DMS 273 (cell line): ENCODE measurements around the gene SLC7A6OS.
A peak's percentile ranks its signal among the peaks of the same experiment; 100 is the strongest.

ENCODE experiments used
- DNase-seq: peaks from one replicate; lab custom pipeline; 2025; ENCODE audit not compliant: unreplicated experiment; lab: John Stamatoyannopoulos, UW

Gene SLC7A6OS

GRCh38 chr16:68282064-68282452, 28.7 kb downstream of the SLC7A6OS start:
- no peak for DNase-seq

DNA sequence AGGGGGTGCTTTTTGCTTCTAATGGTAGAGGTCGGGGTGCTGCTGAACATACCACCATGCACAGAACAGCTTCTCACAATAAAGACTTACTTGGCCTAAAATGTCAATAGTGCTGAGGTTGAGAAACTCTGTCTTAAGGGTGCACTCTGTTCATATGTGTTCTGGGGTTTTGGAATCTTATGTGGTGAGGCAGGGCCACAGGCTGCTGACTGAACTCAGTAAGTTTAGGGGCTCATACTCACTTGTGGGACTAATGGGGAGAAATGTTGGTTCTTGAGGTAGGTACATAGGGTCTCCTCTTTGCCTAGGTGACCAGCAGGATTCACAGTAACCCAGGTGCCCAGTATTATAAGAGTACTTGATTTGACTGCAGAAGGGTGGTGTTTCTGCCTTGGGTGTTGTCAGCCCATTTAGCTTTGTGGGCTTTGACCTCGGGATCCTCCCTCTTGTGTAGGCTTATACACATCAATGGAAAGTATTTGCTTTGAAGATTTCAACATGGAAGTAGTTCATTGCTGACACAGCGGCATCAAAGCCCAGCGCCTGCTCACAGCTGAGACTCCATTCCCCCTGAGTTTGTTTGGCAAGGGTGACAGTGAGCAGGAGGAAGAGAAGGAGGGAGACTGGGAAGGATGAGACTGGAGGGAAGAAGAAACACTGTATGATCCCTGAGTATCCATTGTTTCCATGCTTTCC, 29.2 kb downstream of the SLC7A6OS start:
- DNase-seq = no peak

DNA sequence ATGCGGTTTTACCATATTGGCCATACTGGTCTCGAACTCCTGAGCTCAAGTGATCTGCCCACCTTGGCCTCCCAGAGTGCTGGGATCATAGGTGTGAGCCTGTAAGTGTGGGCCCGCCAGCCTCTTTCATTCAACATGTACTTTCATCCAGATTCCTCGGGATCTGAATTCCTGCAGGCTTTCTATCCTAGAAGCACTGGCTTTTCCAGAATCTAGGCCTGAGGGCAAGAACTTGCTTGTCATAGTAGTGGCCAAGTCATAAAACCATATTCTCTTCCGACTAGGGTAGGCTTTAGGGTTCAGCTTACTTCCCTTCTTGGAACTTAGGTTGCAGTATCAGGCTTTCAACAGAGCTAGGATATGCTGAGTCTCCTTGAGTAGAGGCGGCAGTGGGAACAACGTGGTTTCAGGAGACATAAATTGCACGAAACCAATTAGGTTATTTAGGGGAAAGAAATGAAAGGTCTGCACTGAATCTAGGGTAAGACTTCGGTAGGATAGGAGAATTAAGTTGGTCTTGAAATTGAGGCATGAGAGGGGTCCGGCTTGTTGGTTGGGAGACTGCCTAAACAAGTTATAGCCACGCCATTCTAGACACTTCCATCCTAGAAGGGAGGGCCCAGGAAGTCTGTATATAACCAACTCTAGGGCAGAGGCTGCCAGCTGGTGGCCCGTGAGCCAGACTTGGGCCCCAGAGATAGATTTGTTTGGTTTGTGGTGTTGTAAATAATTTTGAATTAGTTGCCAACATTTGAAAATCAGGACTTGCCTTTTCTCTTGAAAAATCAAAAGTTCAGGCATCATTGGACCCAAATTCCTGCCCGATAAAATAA, 30.8 kb downstream of the SLC7A6OS start:
- no peak for DNase-seq

DNA sequence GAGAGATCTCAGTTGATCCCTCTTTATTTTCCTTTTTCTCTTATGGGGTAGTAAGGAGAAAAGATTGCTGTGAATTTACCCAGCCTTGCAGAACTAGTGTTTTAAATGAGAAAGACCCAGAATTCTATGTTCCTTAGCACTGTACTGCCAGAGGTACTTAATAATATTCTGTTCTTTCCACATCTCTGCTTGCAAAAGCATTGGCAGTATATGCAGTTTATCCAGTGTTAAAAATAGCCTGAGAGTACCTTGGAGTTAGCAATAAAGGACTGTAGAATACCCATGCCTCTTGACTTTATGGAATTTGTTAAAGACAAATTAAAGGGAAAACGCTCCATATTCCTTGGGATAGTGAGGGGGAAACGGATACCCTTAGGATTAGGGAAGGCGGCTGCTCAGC, 34.5 kb downstream of the SLC7A6OS start:
- DNase-seq = no peak

DNA sequence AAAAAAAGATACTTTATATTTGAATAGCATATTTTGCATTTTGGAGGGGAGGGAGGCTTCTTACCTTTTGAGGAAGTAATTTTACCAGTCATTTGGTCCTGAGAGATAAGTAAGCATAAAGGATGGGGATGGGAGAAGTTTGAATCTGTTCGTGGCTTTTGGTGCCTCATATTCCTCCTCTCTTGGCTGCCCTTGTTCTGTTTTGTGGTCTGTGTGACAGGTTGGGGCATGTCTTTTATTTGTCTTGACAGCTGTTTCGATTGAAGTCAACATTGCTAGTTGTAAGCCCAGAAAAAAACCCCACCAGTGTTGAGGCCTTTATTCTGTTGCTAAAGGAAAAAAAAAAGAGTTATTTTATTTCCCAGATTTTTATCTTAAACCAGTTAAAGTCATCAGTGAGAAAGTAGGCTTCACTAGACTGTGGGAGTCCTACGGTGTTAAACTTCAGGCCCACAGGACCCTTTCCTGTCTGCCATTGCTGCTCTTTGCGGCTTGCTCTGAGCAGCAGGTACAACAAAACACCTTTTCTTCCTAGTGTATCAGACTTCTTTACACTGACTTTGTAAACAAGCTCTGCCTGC, 35.0 kb downstream of the SLC7A6OS start:
- peak; percentile 83 for DNase-seq

DNA sequence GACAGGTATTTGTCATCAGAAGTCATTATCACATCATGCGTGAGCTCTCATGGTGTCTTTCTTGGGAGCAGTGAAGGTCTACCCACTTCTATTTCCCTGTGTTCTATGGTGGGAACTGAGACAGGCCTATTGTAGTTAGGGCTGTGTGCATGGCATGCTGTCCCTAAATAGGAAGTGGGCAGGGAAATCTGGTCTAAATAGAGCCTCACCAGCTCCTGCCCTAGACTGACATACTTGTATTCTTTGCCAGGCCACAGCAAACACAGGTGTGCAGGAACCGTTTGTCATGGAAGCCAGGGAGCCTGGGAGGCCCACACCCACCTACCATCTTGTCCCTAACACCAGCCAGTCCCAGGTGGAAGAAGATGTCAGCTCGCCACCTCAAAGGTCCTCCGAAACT, 36.3 kb downstream of the SLC7A6OS start:
- no peak for DNase-seq

DNA sequence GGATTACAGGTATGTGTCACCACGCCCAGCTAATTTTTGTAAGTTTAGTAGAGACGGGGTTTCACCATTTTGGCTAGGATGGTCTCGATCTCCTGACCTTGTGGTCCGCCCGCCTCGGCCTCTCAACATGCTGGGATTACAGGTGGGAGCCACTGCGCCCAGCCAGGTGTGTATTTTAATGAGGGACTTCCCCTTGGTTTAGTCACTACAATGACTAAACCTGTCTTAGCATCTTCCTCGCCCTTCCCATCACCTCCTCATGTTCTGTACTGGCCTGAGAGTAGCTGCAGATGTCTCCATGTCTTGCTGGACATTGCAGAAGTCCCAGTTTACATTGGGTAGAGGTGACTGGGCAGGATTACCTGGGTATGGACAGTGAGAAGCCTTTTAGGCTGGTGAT, 36.9 kb downstream of the SLC7A6OS start:
- no peak for DNase-seq

- DNase-seq = no peak
Measured at GRCh38 chr16:68273459-68273858, 37.3 kb downstream of the SLC7A6OS start.

- DNase-seq = no peak
Measured at GRCh38 chr16:68272507-68273209, 38.1 kb downstream of the SLC7A6OS start.

DNA sequence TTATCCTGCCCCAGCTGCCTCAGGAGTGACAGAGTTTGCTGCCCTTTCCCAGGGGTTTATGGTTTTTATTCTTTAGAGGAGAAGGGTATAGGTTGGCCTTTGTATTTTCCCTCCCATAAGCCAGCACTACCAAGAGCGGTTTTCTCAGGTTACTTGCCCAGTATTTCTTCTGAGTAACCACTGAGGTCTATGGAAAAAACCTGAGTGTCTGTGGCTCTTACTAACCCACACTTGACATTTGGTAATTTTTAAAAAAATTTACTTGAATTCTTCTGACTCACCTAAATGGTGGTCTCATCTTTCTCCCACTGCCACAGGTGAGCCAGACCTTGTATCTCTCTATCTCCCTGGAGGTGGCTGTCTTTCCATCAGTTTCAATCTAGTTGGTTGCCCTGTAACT, 40.4 kb downstream of the SLC7A6OS start:
- no peak for DNase-seq

- no peak for DNase-seq
Measured at GRCh38 chr16:68269793-68270192, 41.0 kb downstream of the SLC7A6OS start.

- peak; percentile 79 for DNase-seq
Measured at GRCh38 chr16:68267612-68268405, 42.9 kb downstream of the SLC7A6OS start.

DNA sequence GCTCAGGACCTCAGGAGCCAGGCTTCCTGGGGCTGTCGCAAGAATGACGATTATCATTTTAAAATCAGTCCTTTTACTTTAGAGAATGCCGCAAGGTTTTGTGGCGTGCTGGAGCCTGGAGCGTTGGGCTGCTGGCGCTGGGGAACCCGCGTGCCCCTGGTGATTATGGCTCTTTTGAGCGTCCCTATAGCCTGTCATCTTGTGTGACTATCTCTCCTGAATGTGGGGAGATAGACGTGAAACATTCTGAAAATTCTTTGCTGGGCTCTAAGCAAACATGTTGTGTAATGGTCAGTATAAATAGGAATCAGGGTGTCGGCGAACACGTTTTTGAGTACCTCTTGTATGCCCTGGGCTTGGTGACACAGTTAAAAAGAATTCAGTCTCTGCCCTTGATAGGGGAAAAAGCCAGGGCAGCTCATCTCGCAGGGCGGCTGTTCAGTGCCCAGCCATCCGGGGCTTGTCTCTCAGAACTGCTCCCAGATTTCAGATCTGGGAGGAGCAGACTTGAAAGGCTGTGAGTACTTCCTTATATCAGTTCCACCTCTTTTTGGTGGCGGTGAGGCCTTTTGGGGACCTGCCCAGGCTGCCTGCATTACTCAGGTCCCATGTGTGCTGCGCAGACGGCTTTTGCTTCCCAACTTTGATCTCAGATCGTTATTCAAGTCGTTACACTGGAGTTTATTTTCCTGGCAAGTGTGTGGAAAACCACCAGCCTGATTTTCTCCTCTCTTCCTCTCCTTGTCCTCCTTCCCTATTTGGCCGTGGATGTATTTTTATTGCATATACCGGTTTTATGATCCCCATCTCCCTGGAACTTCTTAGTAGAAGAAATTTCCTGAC, 45.4 kb downstream of the SLC7A6OS start:
- peak; percentile 80 for DNase-seq

GRCh38 chr16:68264128-68265077, 46.3 kb downstream of the SLC7A6OS start, which contains the start of gene SLC7A6:
TSS of gene SLC7A6 (plus strand) at chr16:68264526. CDS start at chr16:68274727, 10,201 bp downstream.
- DNase-seq = peak; percentile 84

DNA sequence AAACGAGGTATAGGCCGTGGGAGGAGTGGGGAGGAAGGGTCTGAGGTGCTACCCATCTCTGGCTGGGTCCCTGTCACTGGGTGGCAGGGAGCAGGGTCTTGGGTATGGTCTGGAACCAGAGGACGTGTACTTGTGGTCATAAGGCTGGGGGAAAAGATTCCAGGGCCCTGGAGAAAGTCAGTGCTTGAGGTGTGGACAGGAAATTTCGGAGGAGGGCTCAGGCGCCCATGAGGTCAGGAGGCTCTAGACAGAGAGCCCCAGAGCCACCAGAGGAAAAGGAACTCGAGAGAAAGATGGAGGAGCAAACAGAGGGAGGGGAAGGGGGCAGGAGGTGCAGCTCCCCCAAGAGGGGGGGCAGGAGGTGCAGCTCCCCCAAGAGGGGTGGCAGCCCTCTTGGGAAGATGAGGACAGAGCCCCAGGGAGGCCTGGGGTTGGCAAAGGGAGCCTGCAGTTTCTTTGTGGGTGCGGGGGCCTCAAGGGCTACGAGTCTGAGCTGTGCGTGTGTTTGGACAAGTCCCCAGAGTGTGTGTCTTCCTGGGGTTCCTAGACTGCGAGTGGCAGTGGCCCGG, 47.1 kb downstream of the SLC7A6OS start:
- DNase-seq = no peak

- no peak for DNase-seq
Measured at GRCh38 chr16:68259007-68259825, 51.5 kb downstream of the SLC7A6OS start.
